Activated CD8-positive, alpha-beta T cell treated with anti-CD3 and anti-CD28 coated beads, Interleukin-2, amount 10 ng/mL, durations not matched to agents 7 days and 5 days (primary cell): Measurements from ENCODE around the gene PIP4K2A. TPM values are rescaled to one million over a fixed set of nuclear protein-coding genes. Genes with fewer than 3 reads are reported as not detected.
"Not testable (repeated sequence)": the region's sequence is repeated elsewhere in the genome, so short reads cannot be mapped to it uniquely, and the experiment has no call there.

ENCODE experiments used
- ATAC-seq: fragments of 150-1000 bp; cut with Tn5 transposase; one replicate; pipeline ENCODE4 v1.10.0; 2021; ENCODE audit warnings: moderate library complexity
- CTCF ChIA-PET: fragments of 350-600 bp; sonication (Branson Sonifier 250); formaldehyde crosslinking; loops from one replicate; lab custom pipeline; 2021; ENCODE audit warnings: antibody characterized with exemption; lab: Charles Lee
- POLR2A ChIA-PET: fragments of 350-600 bp; sonication (Branson Sonifier 250); formaldehyde crosslinking; loops from one replicate; lab custom pipeline; 2021; ENCODE audit warnings: antibody characterized with exemption; lab: Charles Lee
- DNase-seq: peaks from one replicate; pipeline ENCODE4 v3.0.0-alpha.2; 2020
- H3K27ac Mint-ChIP-seq: one replicate; pipeline ENCODE4 v1.8.0; 2021; ENCODE audit warnings: mild to moderate bottlenecking, mixed read lengths
- H3K27me3 Mint-ChIP-seq: one replicate; pipeline ENCODE4 v1.8.0; 2021; ENCODE audit warnings: low read depth, mixed read lengths
- H3K36me3 Mint-ChIP-seq: one replicate; pipeline ENCODE4 v1.8.0; 2021; ENCODE audit warnings: low read depth, mixed read lengths
- H3K4me1 Mint-ChIP-seq: one replicate; pipeline ENCODE4 v1.8.0; 2021; ENCODE audit warnings: low read depth, mixed read lengths
- H3K4me3 Mint-ChIP-seq: one replicate; pipeline ENCODE4 v1.8.0; 2021; ENCODE audit warnings: mild to moderate bottlenecking, mixed read lengths
- H3K9me3 Mint-ChIP-seq: one replicate; pipeline ENCODE4 v1.8.0; 2022; ENCODE audit warnings: mixed read lengths; ENCODE audit not compliant: insufficient read depth
- total RNA-seq, 2 experiments: library from RNA; stranded (reverse); gene quantifications; one replicate each; pipeline ENCODE4 v1.2.3, GENCODE V29; 2021

Gene PIP4K2A
- total RNA-seq, 2 experiments from 2014 or later = 154 to 164 TPM

DNA sequence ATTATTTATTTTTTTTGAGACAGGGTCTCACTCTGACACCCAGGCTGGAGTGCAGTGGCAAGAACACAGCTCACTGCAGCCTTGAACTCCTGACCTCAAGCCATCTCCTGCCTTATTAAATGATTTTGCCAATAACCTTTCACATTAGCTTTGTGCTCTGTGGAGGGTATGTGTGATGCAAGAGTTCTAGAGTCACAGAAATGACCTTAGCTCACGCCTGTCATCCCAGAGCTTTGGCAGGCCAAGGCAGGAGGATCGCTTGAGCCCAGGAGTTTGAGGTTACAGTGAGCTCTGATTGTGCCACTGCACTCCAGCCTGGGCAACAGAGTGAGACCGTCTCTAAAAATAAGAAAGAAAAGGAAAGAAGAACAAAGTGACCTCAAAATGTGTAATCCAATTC is 4.3 kb upstream of the PIP4K2A start:
- H3K4me1 Mint-ChIP-seq = peaks cover 22% of the 10 kb centered on the region
- H3K36me3 Mint-ChIP-seq, H3K4me3 Mint-ChIP-seq, DNase-seq, ATAC-seq, H3K9me3 Mint-ChIP-seq, H3K27ac Mint-ChIP-seq, POLR2A ChIA-PET, H3K27me3 Mint-ChIP-seq: not testable (repeated sequence)
- CTCF ChIA-PET = interaction anchor here (0.8 kb wide), 1 partner anchor 13 kb away, joined by 3 read pairs; no protein-coding TSS in a partner anchor

DNA sequence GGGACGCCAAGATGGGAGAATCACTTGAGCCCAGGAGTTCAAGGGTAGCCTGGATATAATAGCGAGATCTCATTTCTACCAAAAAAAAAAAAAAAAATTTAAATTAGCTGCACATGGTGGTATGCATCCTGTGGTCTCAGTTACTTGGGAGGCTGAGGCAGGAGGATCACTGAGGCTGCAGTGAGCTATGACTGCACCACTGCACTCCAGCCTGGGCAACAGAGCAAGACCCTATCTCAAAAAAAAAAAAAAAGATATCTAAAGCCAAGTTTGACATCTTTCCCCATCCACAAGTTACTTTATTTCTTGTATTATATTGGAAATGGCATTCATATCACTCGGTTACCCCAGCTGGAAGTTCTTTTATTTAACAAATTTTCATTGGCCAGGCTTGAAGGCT is 3.4 kb upstream of the PIP4K2A start:
- Mint-ChIP-seq H3K27ac (no peak overlapping the region), H3K9me3 (no peaks in the 10 kb centered on the region), H3K36me3 (peaks cover 6% of the 10 kb centered on the region), H3K4me1 (peaks cover 16% of the 10 kb centered on the region), H3K27me3 (no peaks in the 10 kb centered on the region), H3K4me3 (no peak overlapping the region)
- no peak for DNase-seq
- no peak for ATAC-seq
- POLR2A ChIA-PET = no interaction called here
- CTCF ChIA-PET = no interaction called here

DNA sequence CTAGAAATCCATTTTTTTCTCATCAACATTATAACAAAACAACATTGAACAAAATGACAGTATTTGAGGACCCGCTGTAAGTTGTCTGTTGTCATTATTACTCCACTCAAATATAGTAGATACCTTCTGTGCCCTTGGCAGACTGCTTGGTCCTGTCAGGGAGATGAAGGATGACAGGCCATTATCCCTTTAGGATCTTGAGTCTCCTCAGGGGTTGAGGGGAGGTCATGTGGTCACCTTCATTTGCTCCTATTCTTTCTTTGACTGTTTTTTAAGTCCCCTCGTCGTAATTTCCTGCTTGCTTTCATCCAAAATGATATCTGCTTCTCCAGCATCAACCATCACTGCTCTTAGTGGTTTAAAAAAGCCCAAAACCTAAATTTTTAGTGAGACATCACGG is 2.6 kb upstream of the PIP4K2A start:
- ChIA-PET CTCF (no interaction called here), POLR2A (no interaction called here)
- no peak for ATAC-seq
- Mint-ChIP-seq H3K4me3 (no peak overlapping the region), H3K27ac (no peak overlapping the region), H3K9me3 (no peaks in the 10 kb centered on the region), H3K27me3 (no peaks in the 10 kb centered on the region), H3K4me1 (peaks cover 20% of the 10 kb centered on the region), H3K36me3 (peaks cover 13% of the 10 kb centered on the region)
- DNase-seq = no peak

DNA sequence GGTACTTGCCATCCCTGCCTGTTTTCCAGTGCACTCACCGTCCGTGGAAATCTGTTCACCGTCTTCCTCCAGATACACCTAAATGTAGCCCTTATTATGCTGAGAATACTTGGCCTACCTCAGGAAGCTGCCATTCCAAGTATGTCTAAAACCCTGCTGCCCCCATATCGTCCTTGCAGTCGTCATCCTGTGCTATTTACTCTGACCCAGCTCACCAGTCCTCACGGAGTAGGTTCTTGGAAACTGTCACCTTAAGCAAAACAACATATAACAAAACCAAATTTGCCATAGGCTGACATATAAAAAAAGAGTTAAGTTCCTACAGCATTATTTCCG is 880 bp upstream of the PIP4K2A start:
- no peak for ATAC-seq
- ChIA-PET POLR2A (interaction anchor here (0.9 to 3.5 kb wide), 2 partner anchors 33 to 49 kb away, joined by 3 to 35 read pairs; no protein-coding TSS in a partner anchor), CTCF (no interaction called here)

DNA sequence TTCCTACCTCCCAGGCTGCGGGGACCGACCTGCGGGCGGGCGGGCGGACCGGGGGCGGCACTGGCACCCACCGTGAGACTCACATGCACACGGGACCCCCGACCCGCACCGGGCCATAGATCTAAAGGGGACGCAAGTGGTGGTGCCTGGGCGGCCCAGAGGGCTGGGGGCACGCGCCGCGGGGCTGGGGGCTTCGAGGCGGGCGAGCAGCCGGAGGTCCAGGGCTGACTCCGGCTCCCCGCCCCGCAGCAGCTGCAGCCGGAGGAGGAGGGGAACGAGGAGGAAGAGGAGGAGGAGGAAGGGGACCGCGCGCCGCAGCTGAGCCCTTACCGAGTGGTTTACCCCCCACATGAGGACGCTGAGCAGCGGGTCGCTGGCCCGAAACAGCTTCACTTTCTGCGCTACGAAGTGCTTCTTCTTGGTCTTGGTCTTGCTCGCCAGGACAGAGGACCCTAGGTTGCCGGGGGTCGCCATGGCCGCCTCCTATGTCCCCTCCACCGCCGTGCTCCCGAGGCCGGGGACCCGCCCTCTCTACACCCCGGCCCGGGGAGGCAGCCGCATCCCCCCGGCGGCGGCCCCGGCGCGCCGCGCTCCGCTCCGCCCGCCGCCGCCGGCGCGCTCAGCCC is 412 bp downstream of the PIP4K2A start:
- ATAC-seq (peak; percentile 26), DNase-seq (peak; percentile 55)
- CTCF ChIA-PET = interaction anchor here (1.0 to 4.3 kb wide), 4 partner anchors 45 to 139 kb away, joined by 3 to 17 read pairs (median 4); no protein-coding TSS in a partner anchor
- Mint-ChIP-seq H3K27me3 (no peaks in the 10 kb centered on the region), H3K9me3 (no peaks in the 10 kb centered on the region), H3K36me3 (peaks cover 31% of the 10 kb centered on the region), H3K4me1 (peaks cover 37% of the 10 kb centered on the region), H3K27ac (peak overlapping the region; percentile 84), H3K4me3 (peak overlapping the region; percentile 88)
- POLR2A ChIA-PET = interaction anchor here (0.6 to 3.5 kb wide), 23 partner anchors 10 to 278 kb away, joined by 3 to 35 read pairs (median 4); no protein-coding TSS in a partner anchor

More for the DNA sequence above, 880 bp upstream of the PIP4K2A start:
- Mint-ChIP-seq H3K4me3 (peak overlapping the region; percentile 63), H3K27ac (peak overlapping the region; percentile 86), H3K36me3 (peaks cover 23% of the 10 kb centered on the region), H3K4me1 (peaks cover 28% of the 10 kb centered on the region), H3K9me3 (no peaks in the 10 kb centered on the region), H3K27me3 (no peaks in the 10 kb centered on the region)
- DNase-seq = no peak

DNA sequence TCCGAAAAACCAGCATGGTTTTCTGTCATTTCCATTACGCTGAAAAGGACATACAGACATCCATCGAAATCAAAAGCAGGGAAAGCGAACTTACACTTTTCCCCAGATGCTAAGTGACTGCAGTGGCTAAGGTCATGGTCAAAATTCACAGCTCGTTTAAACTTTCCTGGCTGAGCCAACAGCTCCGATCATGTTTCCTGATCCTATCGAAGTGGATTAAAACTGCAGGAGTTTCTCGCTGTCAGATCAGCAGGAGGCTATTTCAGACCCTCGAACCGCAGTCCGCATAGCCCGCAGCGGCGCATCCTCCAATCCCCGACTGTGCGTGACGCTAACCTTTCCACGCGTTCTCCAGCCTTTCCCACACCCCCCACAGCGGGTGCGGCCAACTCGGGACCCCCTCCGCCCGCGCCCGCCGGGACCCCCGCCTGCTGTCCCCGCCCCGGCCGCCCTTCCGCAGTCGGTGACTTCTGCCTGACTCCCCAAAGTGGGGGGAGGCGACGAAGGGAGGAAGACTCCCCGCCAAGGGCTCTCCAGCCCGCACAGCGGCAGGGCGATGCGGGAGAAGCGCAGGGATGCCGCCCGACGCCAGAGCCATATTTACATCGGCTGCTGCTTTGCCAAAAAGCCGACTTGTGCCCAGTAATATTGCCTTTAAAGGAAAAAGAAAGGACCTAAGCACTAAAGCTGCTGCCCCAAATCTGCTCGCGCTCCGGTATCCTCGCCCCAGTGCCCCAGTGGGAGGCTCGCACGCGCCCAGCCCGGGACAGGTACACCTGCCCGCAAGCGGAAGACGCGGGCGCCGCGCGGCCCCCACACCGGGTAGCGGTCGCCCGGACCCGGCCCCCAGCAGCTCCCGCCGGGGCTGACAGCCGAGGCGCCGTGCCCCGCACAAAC is 1.2 kb downstream of the PIP4K2A start:
- CTCF ChIA-PET = interaction anchor here (0.9 to 4.3 kb wide), 10 partner anchors 12 to 139 kb away, joined by 3 to 17 read pairs (median 4); no protein-coding TSS in a partner anchor

DNA sequence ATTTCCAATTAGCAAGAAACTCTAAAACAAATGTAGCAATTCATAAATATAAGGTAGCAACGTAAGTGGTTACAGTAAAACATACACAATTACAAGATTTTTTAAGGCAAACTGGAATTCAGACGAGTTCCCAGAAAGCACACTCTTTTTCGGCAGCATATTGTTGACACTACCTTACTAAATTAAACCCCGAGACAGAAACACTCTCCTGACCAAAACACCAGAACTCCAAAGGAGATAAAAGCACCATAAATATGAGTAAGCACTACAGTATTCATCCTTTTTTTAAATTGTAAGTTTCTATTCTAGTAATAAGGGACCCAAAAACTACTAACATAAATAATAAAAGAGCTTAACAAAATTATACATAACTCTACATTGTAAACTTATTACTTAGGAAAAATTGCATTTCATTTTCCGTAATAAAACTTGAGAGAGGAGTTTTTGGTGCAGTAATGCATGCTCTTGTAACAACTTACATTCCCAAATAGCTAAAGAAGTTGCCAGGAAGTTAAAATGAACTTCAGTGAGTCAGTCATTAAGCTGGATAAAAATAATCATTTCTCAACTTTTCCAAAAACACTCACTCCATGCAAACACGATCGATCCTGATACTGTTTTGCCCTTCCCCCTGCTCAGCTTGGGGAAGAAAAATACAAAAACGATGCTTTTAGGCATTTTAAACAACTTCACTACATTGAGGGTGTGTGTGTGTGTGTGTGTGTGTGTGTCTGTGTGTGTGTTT is 2.0 kb downstream of the PIP4K2A start:
- Mint-ChIP-seq H3K4me3 (peak overlapping the region; percentile 88), H3K27me3 (no peaks in the 10 kb centered on the region), H3K4me1 (peaks cover 53% of the 10 kb centered on the region), H3K9me3 (no peaks in the 10 kb centered on the region), H3K36me3 (peaks cover 46% of the 10 kb centered on the region), H3K27ac (peak overlapping the region; percentile 86)
- DNase-seq = no peak
- CTCF ChIA-PET = interaction anchor here (0.9 to 4.3 kb wide), 7 partner anchors 13 to 137 kb away, joined by 3 to 17 read pairs (median 4); no protein-coding TSS in a partner anchor
- no peak for ATAC-seq
- POLR2A ChIA-PET = interaction anchor here (0.5 to 3.5 kb wide), 11 partner anchors 8 to 101 kb away, joined by 3 to 35 read pairs (median 4); no protein-coding TSS in a partner anchor

More for the DNA sequence above, 1.2 kb downstream of the PIP4K2A start:
- peak; percentile 47 for ATAC-seq
- Mint-ChIP-seq H3K4me1 (peaks cover 45% of the 10 kb centered on the region), H3K36me3 (peaks cover 37% of the 10 kb centered on the region), H3K27me3 (no peaks in the 10 kb centered on the region), H3K27ac (peak overlapping the region; percentile 86), H3K9me3 (no peaks in the 10 kb centered on the region), H3K4me3 (peak overlapping the region; percentile 88)
- POLR2A ChIA-PET = interaction anchor here (0.5 to 3.5 kb wide), 27 partner anchors 8 to 277 kb away, joined by 3 to 35 read pairs (median 4); no protein-coding TSS in a partner anchor
- DNase-seq = peak; percentile 50

DNA sequence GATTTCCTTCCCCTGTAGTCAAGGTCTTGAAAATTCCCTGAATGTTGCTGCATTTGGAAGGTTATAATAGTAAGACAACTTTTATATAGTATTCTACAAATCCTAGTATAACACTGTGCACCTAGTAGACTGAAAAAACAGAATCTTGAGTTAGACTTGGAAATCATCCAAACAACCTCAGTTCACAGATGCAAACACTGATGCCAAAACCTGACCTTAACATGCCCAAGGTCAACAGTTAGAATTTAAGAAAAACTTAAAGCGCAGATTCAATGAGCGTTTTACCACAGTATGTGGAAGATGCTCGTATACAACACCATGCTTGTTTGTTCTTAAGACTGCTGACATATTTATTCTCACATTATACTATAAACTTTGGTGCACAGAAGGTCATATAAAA is 3.0 kb downstream of the PIP4K2A start:
- Mint-ChIP-seq H3K4me1 (peaks cover 60% of the 10 kb centered on the region), H3K9me3 (no peaks in the 10 kb centered on the region), H3K27ac (no peak overlapping the region), H3K36me3 (peaks cover 52% of the 10 kb centered on the region), H3K27me3 (no peaks in the 10 kb centered on the region), H3K4me3 (peak overlapping the region; percentile 88)
- ChIA-PET POLR2A (interaction anchor here (1.3 kb wide), 1 partner anchor 62 kb away, joined by 3 read pairs; no protein-coding TSS in a partner anchor), CTCF (interaction anchor here (0.8 to 4.3 kb wide), 4 partner anchors 88 to 137 kb away, joined by 3 to 17 read pairs (median 4); no protein-coding TSS in a partner anchor)
- ATAC-seq (no peak), DNase-seq (no peak)

DNA sequence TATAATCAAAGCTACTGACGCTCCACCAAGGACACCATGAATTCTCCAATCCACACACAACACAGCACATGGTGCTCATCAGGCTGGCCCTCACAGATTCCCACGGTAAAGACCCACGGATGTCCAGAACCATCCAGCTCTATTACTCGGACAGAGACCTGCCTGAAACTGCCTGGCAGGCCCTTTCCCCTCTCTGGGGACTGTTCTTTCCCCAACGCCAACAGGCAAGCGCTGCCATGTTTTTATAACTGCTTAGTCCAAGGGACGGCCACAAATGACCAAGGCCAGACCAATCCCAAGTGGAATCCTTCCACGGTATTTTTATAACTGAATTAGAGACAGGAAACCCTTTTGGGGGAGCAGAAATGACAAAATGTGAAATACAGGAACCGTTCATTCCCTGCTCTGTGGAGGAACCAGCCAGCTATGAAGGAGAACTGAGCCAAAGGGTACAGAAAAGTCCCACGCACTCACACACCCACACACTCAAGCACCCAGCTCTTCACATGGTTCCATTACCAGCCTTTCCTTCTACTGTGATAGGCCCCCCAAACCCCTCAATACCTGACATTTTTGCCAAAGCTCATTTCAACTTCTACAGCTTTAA is 4.1 kb downstream of the PIP4K2A start:
- no peak overlapping the region for H3K27ac Mint-ChIP-seq
- POLR2A ChIA-PET = interaction anchor here (0.7 to 1.3 kb wide), 2 partner anchors 11 to 60 kb away, joined by 3 read pairs; no protein-coding TSS in a partner anchor
- no peak overlapping the region for H3K4me3 Mint-ChIP-seq

DNA sequence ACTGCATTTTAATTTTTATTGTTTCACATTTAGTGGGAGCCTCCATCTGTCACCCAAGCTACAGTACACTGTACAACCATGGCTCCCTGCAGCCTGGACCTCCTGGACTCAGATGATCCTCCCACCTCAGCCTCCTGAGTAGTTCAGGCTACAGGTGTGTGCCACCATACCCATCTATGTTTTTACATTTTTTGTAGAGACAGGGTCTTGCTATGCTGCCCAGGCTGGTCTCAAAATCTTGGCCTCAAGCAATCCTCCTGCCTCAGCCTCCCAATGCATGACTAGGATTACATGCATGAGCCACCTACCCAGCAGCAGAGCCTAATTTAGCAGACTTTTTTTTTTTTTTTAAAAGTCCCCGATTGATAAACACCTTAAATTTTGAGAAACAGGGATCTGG is 5.6 kb downstream of the PIP4K2A start:
- Mint-ChIP-seq H3K36me3 (peaks cover 75% of the 10 kb centered on the region), H3K4me1 (peaks cover 78% of the 10 kb centered on the region), H3K27me3 (no peaks in the 10 kb centered on the region), H3K9me3 (no peaks in the 10 kb centered on the region), H3K27ac (no peak overlapping the region), H3K4me3 (no peak overlapping the region)
- CTCF ChIA-PET = no interaction called here
- no peak for ATAC-seq
- no peak for DNase-seq
- POLR2A ChIA-PET = no interaction called here

More for the DNA sequence above, 4.1 kb downstream of the PIP4K2A start:
- DNase-seq = no peak
- Mint-ChIP-seq H3K27me3 (no peaks in the 10 kb centered on the region), H3K36me3 (peaks cover 61% of the 10 kb centered on the region), H3K4me1 (peaks cover 68% of the 10 kb centered on the region), H3K9me3 (no peaks in the 10 kb centered on the region)
- CTCF ChIA-PET = interaction anchor here (0.6 to 4.3 kb wide), 8 partner anchors 11 to 137 kb away, joined by 3 to 17 read pairs (median 3); no protein-coding TSS in a partner anchor
- no peak for ATAC-seq
